Endometrium (tissue), 2 donors: ENCODE data around the gene EEFSEC.

Source experiments
- FAIRE-seq: peaks from 2 replicates; lab custom pipeline; 2012; peaks lifted over from hg19 to GRCh38; lab: Jason Lieb, UNC
- donor health status: control.
- donor health status: control.

Gene EEFSEC

GRCh38 chr3:128352326-128352725 is 199.0 kb downstream of the EEFSEC start:
- FAIRE-seq = no peak

GRCh38 chr3:128353361-128353965 is 200.2 kb downstream of the EEFSEC start:
- no peak for FAIRE-seq

GRCh38 chr3:128353991-128354687 is 200.9 kb downstream of the EEFSEC start:
- no peak for FAIRE-seq

- FAIRE-seq = no peak
Observed at GRCh38 chr3:128354788-128355542, 201.7 kb downstream of the EEFSEC start.

GRCh38 chr3:128355543-128355919 is 202.2 kb downstream of the EEFSEC start:
- FAIRE-seq = no peak

- no peak for FAIRE-seq
Observed at GRCh38 chr3:128356822-128357221, 203.5 kb downstream of the EEFSEC start.

GRCh38 chr3:128357538-128357937 is 204.3 kb downstream of the EEFSEC start:
- FAIRE-seq = no peak

- no peak for FAIRE-seq
Observed at GRCh38 chr3:128358156-128358895, 205.0 kb downstream of the EEFSEC start.

GRCh38 chr3:128359060-128359664 is 205.9 kb downstream of the EEFSEC start:
- FAIRE-seq = no peak

- no peak for FAIRE-seq
Observed at GRCh38 chr3:128359846-128360642, 206.8 kb downstream of the EEFSEC start.

GRCh38 chr3:128360705-128361271 is 207.5 kb downstream of the EEFSEC start:
- no peak for FAIRE-seq

GRCh38 chr3:128362026-128362965 is 209.0 kb downstream of the EEFSEC start:
- no peak for FAIRE-seq

GRCh38 chr3:128364291-128364690 is 211.0 kb downstream of the EEFSEC start:
- FAIRE-seq = no peak

GRCh38 chr3:128364808-128365360 is 211.6 kb downstream of the EEFSEC start:
- no peak for FAIRE-seq

- no peak for FAIRE-seq
Observed at GRCh38 chr3:128366136-128366535, 212.9 kb downstream of the EEFSEC start.

- FAIRE-seq = no peak
Observed at GRCh38 chr3:128366652-128367051, 213.4 kb downstream of the EEFSEC start.

GRCh38 chr3:128367221-128367620 is 213.9 kb downstream of the EEFSEC start:
- FAIRE-seq = no peak

GRCh38 chr3:128367761-128368160 is 214.5 kb downstream of the EEFSEC start:
- no peak for FAIRE-seq

- no peak for FAIRE-seq
Observed at GRCh38 chr3:128368626-128369025, 215.3 kb downstream of the EEFSEC start.
